Stimulated activated CD8-positive, alpha-beta memory T cell treated with anti-CD3 and anti-CD28 coated beads, Interleukin-4, amount 100 ng/mL, for 4 hours (primary cell): Measurements from ENCODE around the gene ATP13A4.

ENCODE experiments used
- DNase-seq, 2 donors: peaks; one replicate each; pipeline ENCODE4 v3.0.0-alpha.2; 2020; ENCODE audit warnings: low read depth in 2 of 2, low spot score in 1 of 2

The ATP13A4 gene

GRCh38 chr3:193554811-193555210 lies at the start of gene ATP13A4:
ATP13A4 (minus strand) TSS chr3:193554895; CDS start chr3:193554799, 96 bp downstream.
- no peak for DNase-seq

- DNase-seq, result no peak
Observed at GRCh38 chr3:193599393-193599792, 44.7 kb upstream of the ATP13A4 start.

DNA sequence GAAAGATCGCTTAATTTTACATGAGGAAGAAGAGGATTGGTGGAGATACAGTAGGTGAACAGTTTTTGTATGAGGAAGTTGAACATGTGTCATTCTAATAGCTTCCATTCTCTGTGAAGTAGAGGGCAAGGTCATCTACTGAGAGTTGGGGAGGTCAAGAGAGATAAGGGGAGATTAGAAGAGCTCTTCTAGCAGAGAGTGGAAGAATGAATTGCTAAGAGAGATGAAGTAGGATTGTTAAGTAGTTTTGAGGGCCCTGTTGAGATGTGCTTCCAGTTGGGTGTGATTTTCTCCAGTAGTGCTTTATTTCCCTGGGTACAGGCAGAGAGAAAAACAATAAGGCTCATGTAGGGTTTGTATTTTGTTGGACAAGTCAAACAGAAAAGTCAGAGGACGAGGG lies 43.5 kb upstream of the ATP13A4 start:
- no peak for DNase-seq

DNA sequence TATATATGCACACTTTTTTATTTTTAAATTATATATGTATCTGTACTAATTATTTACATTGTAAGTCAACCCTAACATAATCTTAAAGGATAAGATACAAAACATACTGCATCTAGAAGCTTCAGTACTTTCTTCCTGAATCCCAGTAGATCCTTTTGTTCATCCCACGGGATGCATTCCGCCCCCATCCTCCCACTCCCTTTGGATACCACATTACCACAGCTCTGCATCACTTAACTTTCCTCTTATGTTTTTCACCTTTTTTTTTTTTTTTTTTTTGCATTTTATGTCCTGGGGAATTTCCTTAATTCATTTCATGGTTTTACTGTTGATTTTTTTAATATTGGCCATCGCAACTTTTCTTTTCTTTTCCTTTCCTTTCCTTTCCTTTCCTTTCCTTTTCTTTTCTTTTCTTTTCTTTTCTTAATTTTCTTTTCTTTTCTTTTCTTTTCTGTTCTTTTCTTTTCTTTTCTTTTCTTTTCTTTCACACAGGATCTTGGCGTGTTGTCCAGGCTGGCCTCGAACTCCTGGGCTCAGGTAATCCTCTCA lies 41.3 kb upstream of the ATP13A4 start:
- DNase-seq, result no peak

- no peak for DNase-seq
Observed at GRCh38 chr3:193594946-193595689, 40.4 kb upstream of the ATP13A4 start.

GRCh38 chr3:193593668-193594030 lies 39.0 kb upstream of the ATP13A4 start:
- no peak for DNase-seq

- DNase-seq, result peak; percentile 77 to 82
Observed at GRCh38 chr3:193592841-193593667, 38.4 kb upstream of the ATP13A4 start, which contains the start of gene OPA1. OPA1 (plus strand) TSS chr3:193593208; CDS start chr3:193593378, 170 bp downstream.

DNA sequence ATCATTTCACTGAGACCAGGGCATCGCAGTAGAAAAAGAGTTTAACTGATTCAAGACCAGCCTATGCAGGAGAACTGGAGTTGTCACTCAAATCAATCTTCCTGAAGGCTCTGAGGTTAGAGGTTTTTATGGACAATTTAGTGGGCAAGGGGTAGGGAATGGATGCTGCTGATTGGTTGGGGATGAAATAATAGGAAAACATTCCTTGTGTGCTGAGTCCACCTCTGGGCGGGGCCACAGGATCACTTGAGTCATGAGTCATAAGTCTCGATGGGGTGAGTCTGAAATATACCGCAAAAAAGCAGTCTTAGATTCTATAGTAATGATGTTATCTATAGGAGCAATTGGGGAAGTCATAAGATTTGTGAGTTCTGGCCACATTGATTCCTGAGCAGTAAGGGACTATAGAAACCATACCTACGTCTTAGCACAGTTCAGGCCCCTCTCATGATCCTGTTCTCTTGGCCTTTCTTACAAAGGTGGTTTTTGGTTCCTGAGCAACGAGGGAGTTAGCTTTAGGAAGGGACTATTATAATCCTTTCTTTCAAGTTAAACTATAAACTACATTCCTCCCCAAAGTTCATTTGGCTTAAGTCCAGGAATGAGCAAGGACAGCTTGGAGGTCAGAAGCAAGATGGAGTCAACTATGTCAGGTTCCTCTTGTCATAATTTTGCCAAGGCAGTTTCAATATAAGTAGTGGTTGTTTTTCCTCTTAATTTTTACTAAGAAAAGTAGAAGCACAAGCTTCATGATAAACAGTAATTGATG lies 35.6 kb upstream of the ATP13A4 start:
- DNase-seq, result no peak

DNA sequence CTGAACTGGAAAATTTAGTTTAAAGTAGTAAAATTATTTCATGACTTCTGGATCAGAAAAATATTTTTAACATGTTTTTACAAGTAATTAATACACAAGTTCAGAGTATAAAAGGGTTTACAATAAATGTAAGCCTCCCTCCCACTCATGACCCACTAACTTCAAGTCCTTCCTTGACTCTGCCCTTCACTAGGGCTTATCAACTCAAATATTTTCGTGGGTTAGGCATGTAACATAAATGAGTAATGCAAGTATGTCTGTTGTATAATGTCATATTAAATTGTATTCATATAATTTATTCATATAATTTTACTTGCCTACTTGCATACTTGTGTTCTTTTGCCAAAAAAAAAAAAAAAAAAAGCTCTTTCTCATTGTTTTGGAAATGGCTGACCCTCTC lies 34.9 kb upstream of the ATP13A4 start:
- no peak for DNase-seq

- DNase-seq, result no peak
Observed at GRCh38 chr3:193589129-193589528, 34.4 kb upstream of the ATP13A4 start.

DNA sequence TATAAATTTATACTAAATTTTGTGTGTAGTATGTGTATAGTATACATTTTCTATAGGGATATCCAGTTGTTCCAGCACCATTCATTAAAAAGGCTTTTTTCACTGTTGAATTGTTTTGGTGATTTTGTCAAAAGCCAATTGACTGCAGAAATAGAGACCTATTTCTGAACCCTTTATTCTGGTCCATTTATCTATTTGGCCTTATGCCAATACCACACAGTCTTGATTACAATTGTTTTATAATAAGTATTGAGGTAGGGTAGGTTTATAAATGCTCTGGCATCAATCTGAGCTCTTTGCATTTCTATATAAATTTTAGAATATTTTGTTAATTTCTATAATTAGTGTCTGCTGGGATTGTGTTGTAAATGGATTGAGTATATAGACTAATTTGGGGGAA lies 31.8 kb upstream of the ATP13A4 start:
- no peak for DNase-seq

- no peak for DNase-seq
Observed at GRCh38 chr3:193585530-193585929, 30.8 kb upstream of the ATP13A4 start.

DNA sequence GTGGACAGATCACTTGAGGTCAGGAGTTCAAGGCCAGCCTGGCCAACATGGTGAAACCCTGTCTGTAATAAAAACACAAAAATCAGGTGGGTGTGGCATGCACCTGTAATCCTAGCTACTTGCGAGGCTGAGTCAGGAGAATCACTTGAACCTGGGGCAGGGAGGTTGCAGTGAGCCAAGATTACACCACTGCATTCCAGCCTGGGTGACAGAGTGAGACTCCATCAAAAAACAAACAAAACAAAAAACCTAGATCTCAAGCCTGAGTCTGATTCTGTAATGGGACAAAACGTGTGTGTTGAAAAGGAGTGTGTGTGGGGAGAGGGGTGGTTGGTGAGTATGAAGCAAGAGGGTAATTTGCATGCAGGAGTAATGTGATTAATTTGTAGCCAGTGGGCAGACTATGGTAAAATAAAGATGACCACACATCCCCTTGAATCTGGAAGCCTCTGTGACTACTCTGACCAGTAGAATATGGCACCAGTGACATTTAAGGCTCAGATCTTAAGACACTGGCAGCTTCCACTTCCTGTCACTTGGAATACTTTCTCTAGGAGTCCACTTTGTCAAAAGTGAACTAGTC lies 19.9 kb upstream of the ATP13A4 start:
- DNase-seq, result no peak

DNA sequence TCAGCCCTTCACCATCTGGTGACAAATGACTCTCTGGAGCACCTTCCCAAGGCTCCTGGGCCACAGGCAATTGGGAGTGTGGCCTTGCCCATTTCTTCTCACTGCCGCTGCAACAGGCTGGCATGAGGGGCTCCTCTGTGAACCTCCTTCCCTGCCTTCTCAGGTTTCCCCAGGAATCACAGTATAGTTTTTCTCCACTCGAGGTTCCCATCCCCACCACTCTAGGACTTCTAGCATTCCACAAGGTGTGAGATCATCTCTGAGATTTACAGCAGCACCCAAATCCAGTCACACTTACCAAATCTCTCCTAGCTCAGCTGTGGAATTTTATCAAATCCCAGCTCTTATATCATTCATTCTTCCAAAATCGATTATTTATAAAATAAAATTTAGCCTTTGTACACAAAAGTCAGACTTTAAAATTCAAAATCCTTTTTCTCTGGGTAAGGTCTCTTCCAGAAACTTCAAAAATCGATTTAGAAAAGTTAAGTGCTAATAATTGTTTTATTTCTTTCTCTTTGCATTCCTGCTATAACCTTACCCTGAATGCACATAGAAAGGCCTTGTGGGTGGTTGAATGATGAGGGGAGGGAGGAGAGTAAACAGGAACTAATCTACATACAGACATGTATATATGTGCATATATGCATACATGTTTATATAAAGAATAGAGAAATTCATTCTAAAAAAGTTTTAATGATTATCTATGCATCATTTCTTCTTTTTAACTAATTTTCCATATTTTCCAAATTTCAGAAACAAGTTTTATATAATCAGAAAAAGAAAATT lies 18.9 kb upstream of the ATP13A4 start:
- DNase-seq, result no peak

DNA sequence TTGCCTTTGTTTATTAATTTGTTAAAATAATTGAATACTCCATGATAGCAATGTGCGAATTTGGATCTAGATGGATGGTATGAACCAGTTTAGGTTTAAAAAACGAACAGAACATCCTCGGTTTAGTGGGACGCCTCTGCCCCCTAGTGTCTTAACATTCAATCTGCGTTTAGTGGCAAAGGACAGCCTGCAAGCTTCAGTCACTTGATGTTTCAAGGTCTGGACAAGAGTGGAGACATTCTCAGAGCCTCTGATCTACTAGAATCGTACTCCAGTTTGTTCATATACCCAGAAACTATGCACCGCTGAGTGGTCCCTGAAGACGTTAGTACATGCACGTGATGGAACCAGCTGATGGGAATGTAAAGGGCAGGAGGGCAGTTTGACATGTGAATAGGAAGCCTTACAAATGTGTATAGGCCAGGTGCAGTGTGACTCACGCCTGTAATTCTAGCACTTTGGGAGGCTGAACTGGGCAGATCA lies 17.8 kb upstream of the ATP13A4 start:
- DNase-seq, result no peak

GRCh38 chr3:193569119-193569518 lies 14.4 kb upstream of the ATP13A4 start:
- DNase-seq, result no peak

- no peak for DNase-seq
Observed at GRCh38 chr3:193564012-193564411, 9.3 kb upstream of the ATP13A4 start.

- DNase-seq, result no peak
Observed at GRCh38 chr3:193563426-193563825, 8.7 kb upstream of the ATP13A4 start.

DNA sequence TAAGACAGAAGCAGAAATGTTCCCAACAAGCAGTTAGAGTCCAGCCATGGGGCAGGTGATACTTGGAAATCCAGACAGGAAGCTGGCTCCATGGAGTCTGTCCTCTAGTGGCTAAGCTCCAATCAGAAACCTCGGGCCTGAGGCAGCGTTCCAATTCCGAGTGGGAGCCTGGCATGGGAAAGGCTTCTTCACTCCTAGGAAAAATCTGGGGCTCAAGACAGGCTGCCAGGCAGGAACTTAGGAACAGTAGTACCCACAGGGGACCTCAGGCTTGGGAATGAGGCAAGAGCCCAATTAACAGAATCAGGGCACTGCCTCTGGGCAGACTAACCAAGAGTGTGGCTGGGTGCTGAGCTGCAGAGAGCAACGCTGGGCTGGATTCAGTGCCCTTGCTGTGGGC lies 6.2 kb upstream of the ATP13A4 start:
- DNase-seq, result no peak

GRCh38 chr3:193560091-193560490 lies 5.4 kb upstream of the ATP13A4 start:
- no peak for DNase-seq
